Transverse colon (tissue), 4 donors: ENCODE data around the gene RAI14. TPM values are rescaled to one million over a fixed set of nuclear protein-coding genes. Genes with fewer than 3 reads are reported as not detected.

Experiments used
- DNase-seq: peaks from one replicate; pipeline ENCODE4 v3.0.0-alpha.2; 2019
- H3K27ac ChIP-seq, 4 donors: fragments of 200-600 bp; sonication (generic); 2 replicates each; pipeline ENCODE4 v1.5.1; 2016 to 2018; ENCODE audit warnings: inconsistent platforms in 4 of 4
- H3K27me3 ChIP-seq: fragments of 200-600 bp; sonication (generic); 2 replicates; pipeline ENCODE4 v1.5.1; 2017; ENCODE audit warnings: inconsistent platforms
- H3K36me3 ChIP-seq, 4 donors: fragments of 200-600 bp; sonication (generic); 2 replicates each; pipeline ENCODE4 v1.5.1; 2017 to 2019; ENCODE audit warnings: inconsistent platforms in 4 of 4
- H3K4me1 ChIP-seq, 4 donors: fragments of 200-600 bp; sonication (generic); 2 replicates each; pipeline ENCODE4 v1.5.1; 2017 to 2020; ENCODE audit warnings: inconsistent platforms in 4 of 4
- H3K4me3 ChIP-seq, 4 donors: fragments of 200-600 bp; sonication (generic); 1 replicate in 1 of 4; 2 replicates in 3 of 4; pipeline versions ENCODE4 v1.5.1 to v1.6.1; 2017 to 2019; ENCODE audit warnings: inconsistent platforms in 4 of 4
- H3K9me3 ChIP-seq, 2 donors: fragments of 200-600 bp; sonication (generic); 2 replicates each; pipeline ENCODE4 v1.5.1; 2017 to 2019; ENCODE audit warnings: inconsistent platforms in 2 of 2
- CTCF ChIP-seq, 5 experiments: fragments of 200-600 bp in 3 of 5; fragments of 450-650 bp in 2 of 5; sonication (generic) in 3 of 5; IDR thresholded peaks; 1 replicate in 2 of 5; 2 replicates in 3 of 5; pipeline ENCODE4 v1.5.1; 2016 to 2017; ENCODE audit warnings: antibody characterized with exemption in 5 of 5, inconsistent platforms in 3 of 5, mild to moderate bottlenecking in 2 of 5, moderate library complexity in 1 of 5
- EP300 ChIP-seq: sonication (generic); formaldehyde crosslinking; IDR thresholded peaks from one replicate; pipeline ENCODE4 v1.6.1; 2017; ENCODE audit warnings: antibody characterized with exemption, low read depth
- POLR2A ChIP-seq: fragments of 450-650 bp; IDR thresholded peaks from one replicate; pipeline ENCODE4 v1.6.1; 2016; ENCODE audit warnings: antibody characterized with exemption, mild to moderate bottlenecking, moderate library complexity
- POLR2AphosphoS5 ChIP-seq, 3 donors: sonication (generic); formaldehyde crosslinking; IDR thresholded peaks; one replicate each; pipeline ENCODE4 v1.6.1; 2016; ENCODE audit warnings: antibody characterized with exemption in 3 of 3
- WGBS, 2 donors: methylation state at CpG; one replicate each; pipeline ENCODE4 v1.1.5; 2018; ENCODE audit warnings: low coverage in 1 of 2; 5-methylcytosine and 5-hydroxymethylcytosine counted together
- in situ Hi-C, 4 donors: fragments of 200-750 bp; cut with MboI; loops; one replicate each; pipeline versions ENCODE4 v1.15.0 to v1.15.1; 2017; ENCODE audit warnings: low sequenced_read_pairs in 3 of 4, low pct_ligation_motif_present in 1 of 4, low pct_unique_long_range_greater_than_20kb in 1 of 4
- intact Hi-C: fragments of 100-400 bp; cut with DNase I; formaldehyde crosslinking; loops from one replicate; pipeline ENCODE4 v1.15.1; 2023; ENCODE audit warnings: low total_unique reads
- total RNA-seq, 4 donors: library from RNA; depleted of rRNA; stranded (reverse); fragments of >200 nt; gene quantifications; one replicate each; pipeline ENCODE4 v1.1.0, GENCODE V29; 2016

Gene RAI14
- total RNA-seq, 4 donors from 2014 or later, result 13.9 to 18.3 (median 15.3) TPM

GRCh38 chr5:34673463-34674125 is 17.5 kb downstream of the RAI14 start:
- Histone ChIP-seq H3K27me3 (no peaks in the 10 kb centered on the region), H3K27ac (peak overlapping the region; percentile 27 to 64 (median 46)), H3K4me1 (peaks cover 0 to 17% (median 5%) of the 10 kb centered on the region in 4 donors), H3K9me3 (no peaks in the 10 kb centered on the region), H3K36me3 (no peaks in the 10 kb centered on the region), H3K4me3 (no peak overlapping the region)
- DNase-seq, result no peak
- WGBS, 2 donors, result 88% methylated on average over 4 of the region's 4 CpGs; no CpG with 5 or more reads in 1 of the 2 donors
- intact Hi-C loops, result no loop called here
- TF ChIP-seq POLR2AphosphoS5 (IDR thresholded peaks at IDR 0.05), result no peak
- no peak for TF ChIP-seq EP300
- no peak for TF ChIP-seq CTCF (IDR thresholded peaks at IDR 0.05)
- TF ChIP-seq POLR2A, result no peak
- in situ Hi-C loops, result no loop called here

GRCh38 chr5:34674187-34674586 is 18.1 kb downstream of the RAI14 start:
- H3K27me3 ChIP-seq, result no peaks in the 10 kb centered on the region
- peak overlapping the region; percentile 27 to 64 (median 46) for H3K27ac ChIP-seq
- WGBS, 2 donors, result 53 to 71% methylated on average over 3 of the region's 3 CpGs
- H3K9me3 ChIP-seq, result no peaks in the 10 kb centered on the region
- in situ Hi-C loops, result no loop called here
- no peak overlapping the region for H3K4me3 ChIP-seq
- no peaks in the 10 kb centered on the region for H3K36me3 ChIP-seq
- TF ChIP-seq POLR2AphosphoS5 (IDR thresholded peaks at IDR 0.05), result peak in 1 of 3 donors; percentile 11
- no peak for TF ChIP-seq POLR2A
- TF ChIP-seq EP300, result no peak
- TF ChIP-seq CTCF (IDR thresholded peaks at IDR 0.05), result no peak
- H3K4me1 ChIP-seq, result peaks cover 0 to 15% (median 5%) of the 10 kb centered on the region in 4 donors
- intact Hi-C loops, result no loop called here
- DNase-seq, result no peak

- Histone ChIP-seq H3K4me3 (no peak overlapping the region), H3K4me1 (peaks cover 0 to 11% (median 0%) of the 10 kb centered on the region in 4 donors), H3K36me3 (no peaks in the 10 kb centered on the region), H3K27ac (peak overlapping the region in 1 of 4 donors; percentile 57), H3K27me3 (no peaks in the 10 kb centered on the region), H3K9me3 (no peaks in the 10 kb centered on the region)
- intact Hi-C loops, result no loop called here
- WGBS, 2 donors, result 80 to 84% methylated on average over 3 of the region's 3 CpGs
- in situ Hi-C loops, result no loop called here
- TF ChIP-seq POLR2AphosphoS5 (IDR thresholded peaks at IDR 0.05) (no peak), EP300 (no peak), POLR2A (no peak), CTCF (IDR thresholded peaks at IDR 0.05) (no peak)
- DNase-seq, result no peak
Observed at GRCh38 chr5:34675857-34676256, 19.7 kb downstream of the RAI14 start.

DNA sequence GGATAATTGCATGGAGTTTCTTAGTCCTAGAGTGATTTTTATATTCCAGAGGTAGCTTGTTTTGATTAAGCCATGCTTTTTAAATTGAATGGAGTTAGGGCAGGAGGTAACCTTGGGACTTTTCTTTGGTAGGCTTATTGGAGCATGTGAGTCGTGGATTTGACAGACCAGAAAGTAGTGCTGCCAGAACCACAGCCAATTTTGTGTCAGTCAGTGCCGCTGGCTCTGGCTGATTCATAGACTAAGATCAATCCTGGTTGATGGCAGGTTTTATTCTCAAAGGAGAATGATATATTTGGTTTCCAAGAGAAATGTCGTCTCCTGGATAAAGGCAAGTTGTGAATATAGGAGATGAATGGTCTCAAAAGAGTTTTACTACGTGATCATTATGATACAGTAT is 20.3 kb downstream of the RAI14 start:
- no peak for DNase-seq
- Histone ChIP-seq H3K4me3 (no peak overlapping the region), H3K27ac (peak overlapping the region in 1 of 4 donors; percentile 6), H3K36me3 (no peaks in the 10 kb centered on the region), H3K4me1 (peaks cover 0 to 11% (median 0%) of the 10 kb centered on the region in 4 donors), H3K9me3 (no peaks in the 10 kb centered on the region), H3K27me3 (no peaks in the 10 kb centered on the region)
- 73 to 79% methylated on average over 4 of the region's 4 CpGs for WGBS, 2 donors
- in situ Hi-C loops, result no loop called here
- TF ChIP-seq POLR2A (no peak), EP300 (no peak), CTCF (IDR thresholded peaks at IDR 0.05) (no peak), POLR2AphosphoS5 (IDR thresholded peaks at IDR 0.05) (no peak)
- intact Hi-C loops, result no loop called here
